Kidney epithelial cell (primary cell): ENCODE data around the gene ABHD12. TPM values are rescaled to one million over a fixed set of nuclear protein-coding genes. Genes with fewer than 3 reads are reported as not detected.
"Not testable (repeated sequence)": the region's sequence is repeated elsewhere in the genome, so short reads cannot be mapped to it uniquely, and the experiment has no call there.

ENCODE experiments used
- DNase-seq: peaks from one replicate; pipeline ENCODE4 v3.0.0-alpha.2; 2010; ENCODE audit warnings: low read depth
- H3K27me3 ChIP-seq: 2 replicates; pipeline ENCODE4 v1.6.0; 2011; ENCODE audit warnings: low read length; ENCODE audit not compliant: control insufficient read depth, insufficient read depth
- H3K36me3 ChIP-seq: 2 replicates; pipeline ENCODE4 v1.5.1; 2011; ENCODE audit warnings: low read length; ENCODE audit not compliant: control insufficient read depth, insufficient read depth
- H3K4me3 ChIP-seq: 2 replicates; pipeline ENCODE4 v1.5.1; 2011; ENCODE audit warnings: low read depth, mild to moderate bottlenecking, control low read depth, low read length
- total RNA-seq: library from RNA; depleted of rRNA; stranded (reverse); fragments of >200 nt; gene quantifications from 2 replicates; pipeline ENCODE4 v1.2.3, GENCODE V29; 2015
- TF ChIP-seq, protein P1 (sequence below): IDR thresholded peaks from 2 replicates; pipeline ENCODE4 v1.5.1; 2011; ENCODE audit warnings: mild to moderate bottlenecking, moderate library complexity, low read length, control low read depth, inconsistent platforms; ENCODE audit not compliant: insufficient read depth, poor library complexity, severe bottlenecking

ABHD12 gene
- total RNA-seq, 1 donor from 2014 or later, result 75.1 TPM

DNA sequence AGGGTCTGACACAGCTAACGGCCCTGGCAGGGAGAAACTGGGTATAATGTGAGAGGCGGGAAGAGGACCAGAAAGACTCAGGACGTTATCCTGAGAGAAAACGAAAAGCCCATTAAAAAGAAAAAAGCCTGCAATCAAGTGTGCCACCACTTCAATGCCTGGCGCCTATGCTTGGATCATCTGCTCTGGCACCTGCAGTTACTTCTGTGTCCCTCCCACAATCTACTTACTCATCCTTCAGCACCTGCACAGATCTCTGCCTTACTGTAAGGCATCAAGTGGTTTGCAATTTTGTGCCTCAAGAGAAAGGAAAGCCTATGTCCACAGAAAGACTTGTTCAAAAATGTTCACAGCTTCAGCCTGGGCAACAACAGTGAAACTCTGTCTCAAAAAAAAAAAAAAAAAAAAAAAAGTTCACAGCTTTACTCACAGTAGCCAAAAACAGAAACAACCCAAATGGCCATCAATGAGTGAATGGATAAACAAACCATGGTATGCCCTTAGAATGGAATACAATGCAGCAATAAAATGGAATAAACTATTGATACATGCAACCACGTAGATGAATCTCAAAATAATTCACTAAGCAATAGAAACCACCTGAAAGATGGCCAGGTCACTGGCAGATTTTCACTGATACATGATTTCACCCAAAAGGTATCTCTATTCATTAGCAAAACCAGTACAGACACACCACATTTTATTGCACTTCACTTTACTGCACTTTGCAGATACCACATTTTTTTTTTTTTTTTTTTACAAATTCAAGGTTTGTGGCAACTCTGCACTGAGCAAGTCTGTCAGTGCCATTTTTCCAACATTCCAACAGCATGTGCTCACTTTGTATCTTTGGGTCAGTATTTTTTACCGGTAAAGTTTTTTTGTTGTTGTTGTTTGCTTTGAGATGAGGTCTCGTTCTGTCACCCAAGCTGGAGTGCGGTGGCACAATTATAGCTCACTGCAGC, 48.6 kb downstream of the ABHD12 start:
- H3K36me3 ChIP-seq, result no peaks in the 10 kb centered on the region
- H3K4me3 ChIP-seq, result no peak overlapping the region
- no peaks in the 10 kb centered on the region for H3K27me3 ChIP-seq
- TF ChIP-seq, protein P1, sequence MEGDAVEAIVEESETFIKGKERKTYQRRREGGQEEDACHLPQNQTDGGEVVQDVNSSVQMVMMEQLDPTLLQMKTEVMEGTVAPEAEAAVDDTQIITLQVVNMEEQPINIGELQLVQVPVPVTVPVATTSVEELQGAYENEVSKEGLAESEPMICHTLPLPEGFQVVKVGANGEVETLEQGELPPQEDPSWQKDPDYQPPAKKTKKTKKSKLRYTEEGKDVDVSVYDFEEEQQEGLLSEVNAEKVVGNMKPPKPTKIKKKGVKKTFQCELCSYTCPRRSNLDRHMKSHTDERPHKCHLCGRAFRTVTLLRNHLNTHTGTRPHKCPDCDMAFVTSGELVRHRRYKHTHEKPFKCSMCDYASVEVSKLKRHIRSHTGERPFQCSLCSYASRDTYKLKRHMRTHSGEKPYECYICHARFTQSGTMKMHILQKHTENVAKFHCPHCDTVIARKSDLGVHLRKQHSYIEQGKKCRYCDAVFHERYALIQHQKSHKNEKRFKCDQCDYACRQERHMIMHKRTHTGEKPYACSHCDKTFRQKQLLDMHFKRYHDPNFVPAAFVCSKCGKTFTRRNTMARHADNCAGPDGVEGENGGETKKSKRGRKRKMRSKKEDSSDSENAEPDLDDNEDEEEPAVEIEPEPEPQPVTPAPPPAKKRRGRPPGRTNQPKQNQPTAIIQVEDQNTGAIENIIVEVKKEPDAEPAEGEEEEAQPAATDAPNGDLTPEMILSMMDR, result no peak
- no peak for DNase-seq

DNA sequence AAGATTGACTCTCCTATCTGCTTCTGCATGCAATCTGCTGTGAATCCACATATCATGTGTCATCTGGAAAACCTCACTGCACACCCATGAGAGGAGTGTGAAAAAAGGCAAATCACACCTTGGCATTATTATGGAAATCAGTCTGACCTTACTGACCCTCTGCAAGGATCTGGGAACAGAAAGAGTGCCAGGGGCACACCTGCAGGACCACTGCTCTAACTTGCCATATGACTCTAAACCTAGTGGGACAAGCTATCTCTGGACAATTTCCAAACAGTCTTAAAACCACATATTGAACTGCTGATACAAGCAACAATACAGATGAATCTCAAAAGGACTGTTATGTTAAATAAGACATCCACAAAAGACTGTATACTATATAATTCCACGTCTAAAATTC, 50.3 kb downstream of the ABHD12 start:
- no peak for DNase-seq
- Histone ChIP-seq H3K27me3 (no peaks in the 10 kb centered on the region), H3K4me3 (no peak overlapping the region), H3K36me3 (no peaks in the 10 kb centered on the region)
- TF ChIP-seq, protein P1, result no peak

DNA sequence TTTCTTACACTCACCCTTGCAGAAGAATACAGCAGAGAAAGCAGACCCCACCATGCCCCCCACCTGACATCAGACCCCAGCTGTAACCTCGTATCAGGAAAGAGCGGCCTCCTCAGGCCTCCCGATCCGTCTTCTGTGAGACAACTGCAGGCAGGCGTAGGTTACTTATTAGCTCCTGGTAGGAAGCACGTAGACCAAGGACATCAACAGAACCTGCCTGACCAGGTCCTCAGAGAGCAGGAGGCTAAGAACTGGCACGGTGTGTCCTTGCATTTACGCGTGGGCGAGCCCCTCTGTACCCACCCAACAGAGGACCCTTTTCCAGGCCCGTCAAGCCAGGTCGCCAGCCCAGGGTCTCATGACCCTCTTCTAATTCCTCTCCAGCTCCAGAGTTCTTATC, 51.0 kb downstream of the ABHD12 start:
- TF ChIP-seq, protein P1, result no peak
- no peaks in the 10 kb centered on the region for H3K36me3 ChIP-seq
- DNase-seq, result no peak
- H3K27me3 ChIP-seq, result no peaks in the 10 kb centered on the region
- H3K4me3 ChIP-seq, result no peak overlapping the region

DNA sequence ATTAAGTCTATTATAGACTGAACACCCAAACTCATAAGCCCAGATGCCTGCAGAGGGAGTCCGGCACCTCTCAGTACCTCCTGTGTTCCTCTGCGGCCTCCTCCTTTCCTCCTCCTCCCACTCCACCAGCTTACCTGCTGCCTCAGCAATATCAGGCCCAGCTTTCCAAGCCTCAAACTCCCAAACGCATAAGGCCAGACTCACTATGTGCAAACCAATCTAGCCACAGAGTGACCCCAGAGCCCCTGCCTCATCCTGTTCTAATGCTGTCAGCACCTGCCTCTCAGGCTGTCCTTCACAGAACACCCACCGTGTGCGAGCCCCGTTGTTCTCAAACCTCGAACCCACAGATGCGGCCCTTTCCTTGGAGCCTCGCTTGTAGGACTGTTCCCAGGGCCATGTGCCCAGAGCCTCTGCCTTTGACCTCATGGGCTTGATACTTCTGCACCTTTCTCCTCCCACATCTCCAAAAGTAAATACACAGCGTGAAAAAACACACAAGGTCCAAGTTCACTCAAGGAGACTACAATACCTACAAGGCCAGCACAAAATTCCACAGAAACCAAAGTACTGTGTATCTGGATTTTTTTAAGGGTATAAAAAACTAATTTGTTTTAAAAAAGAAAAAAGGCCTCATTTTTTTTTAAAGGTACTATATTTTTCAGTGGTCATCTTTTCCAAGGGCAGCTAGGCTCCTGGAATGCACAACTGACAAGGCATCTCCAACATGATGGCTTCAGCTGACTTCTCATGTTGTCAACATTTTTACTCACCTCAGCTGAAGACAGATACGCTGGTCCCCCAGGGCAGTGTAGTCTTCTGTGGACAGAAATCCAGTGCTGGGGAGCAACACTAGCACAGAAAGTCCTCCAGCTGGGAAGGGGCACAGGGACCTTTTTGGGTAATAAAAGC, 52.3 kb downstream of the ABHD12 start:
- H3K4me3 ChIP-seq, result no peak overlapping the region
- no peaks in the 10 kb centered on the region for H3K27me3 ChIP-seq
- H3K36me3 ChIP-seq, result no peaks in the 10 kb centered on the region
- DNase-seq, result no peak
- TF ChIP-seq, protein P1, result no peak

DNA sequence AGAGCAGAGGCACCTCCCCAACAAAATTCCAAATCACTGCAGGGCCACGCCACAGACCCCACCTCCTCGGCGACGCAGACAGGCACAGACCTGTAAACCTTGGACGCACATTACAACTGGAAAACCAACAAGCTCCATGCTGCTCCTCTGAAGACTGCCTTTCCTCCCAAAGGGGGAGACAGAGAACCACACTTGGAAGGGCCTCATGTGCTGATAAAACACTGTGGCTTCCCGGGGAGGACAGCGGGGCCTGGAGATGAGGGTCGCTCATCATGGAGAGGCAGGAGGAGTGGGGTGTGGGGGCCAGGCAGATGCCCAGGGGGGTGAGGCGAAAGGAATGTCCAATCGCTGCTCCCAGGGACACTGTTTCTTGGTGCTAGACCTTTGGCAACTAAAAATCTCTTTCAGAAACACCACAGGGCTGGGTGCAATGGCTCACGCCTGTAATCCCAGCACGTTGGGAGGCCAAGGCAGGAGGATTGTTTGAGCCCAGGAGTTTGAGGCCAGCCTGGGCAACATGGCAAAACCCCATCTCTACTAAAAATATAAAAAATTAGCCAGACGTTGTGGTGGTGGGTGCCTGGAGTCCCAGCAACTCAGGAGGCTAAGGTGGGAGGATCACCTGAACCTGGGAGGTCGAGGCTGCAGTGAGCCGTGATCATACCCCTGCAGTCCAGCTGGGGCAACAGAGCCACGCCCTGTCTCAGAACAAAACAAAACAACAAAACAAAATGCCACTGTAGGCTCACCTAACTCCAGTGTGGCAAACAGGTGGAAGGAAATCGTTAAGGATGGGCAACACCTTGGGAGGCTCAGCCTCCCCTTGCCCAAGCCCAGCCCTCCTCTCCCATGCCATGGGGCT, 53.8 kb downstream of the ABHD12 start:
- Histone ChIP-seq H3K27me3 (no peaks in the 10 kb centered on the region), H3K4me3 (no peak overlapping the region), H3K36me3 (no peaks in the 10 kb centered on the region)
- TF ChIP-seq, protein P1, result no peak
- DNase-seq, result no peak

DNA sequence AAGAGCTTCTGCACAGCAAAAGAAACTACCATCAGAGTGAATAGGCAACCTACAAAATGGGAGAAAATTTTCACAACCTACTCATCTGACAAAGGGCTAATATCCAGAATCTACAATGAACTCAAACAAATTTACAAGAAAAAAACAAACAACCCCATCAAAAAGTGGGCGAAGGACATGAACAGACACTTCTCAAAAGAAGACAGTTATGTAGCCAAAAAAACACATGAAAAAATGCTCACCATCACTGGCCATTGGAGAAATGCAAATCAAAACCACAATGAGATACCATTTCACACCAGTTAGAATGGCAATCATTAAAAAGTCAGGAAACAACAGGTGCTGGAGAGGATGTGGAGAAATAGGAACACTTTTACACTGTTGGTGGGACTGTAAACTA, 55.7 kb downstream of the ABHD12 start:
- H3K4me3 ChIP-seq, DNase-seq, H3K36me3 ChIP-seq, H3K27me3 ChIP-seq: not testable (repeated sequence)
